Ovary (tissue), 9 donors: Measurements from ENCODE around the gene PRKD1. TPM values are rescaled to one million over a fixed set of nuclear protein-coding genes. Genes with fewer than 3 reads are reported as not detected.

Experiments
- DNase-seq, 5 donors: peaks; one replicate each; pipeline ENCODE4 v3.0.0-alpha.2; 2019 to 2020
- H3K27ac ChIP-seq, 2 donors: fragments of 200-600 bp; one replicate each; pipeline versions ENCODE4 v1.5.1 to v1.8.0; 2019 to 2022
- H3K27me3 ChIP-seq: fragments of 200-600 bp; one replicate; pipeline ENCODE4 v1.8.0; 2022
- H3K36me3 ChIP-seq: fragments of 200-600 bp; sonication (generic); one replicate; pipeline ENCODE4 v1.5.1; 2019
- H3K4me1 ChIP-seq: one replicate; pipeline ENCODE4 v1.8.1; 2013; ENCODE audit warnings: mild to moderate bottlenecking, moderate library complexity; ENCODE audit not compliant: insufficient read depth
- H3K4me3 ChIP-seq: fragments of 200-600 bp; sonication (generic); one replicate; pipeline ENCODE4 v1.5.1; 2017
- H3K9me3 ChIP-seq, 2 donors: fragments of 200-600 bp in 1 of 2; sonication (generic) in 1 of 2; one replicate each; pipeline versions ENCODE4 v1.5.1 to v1.8.1; 2013 to 2019; ENCODE audit warnings: mild to moderate bottlenecking in 1 of 2, moderate library complexity in 1 of 2
- EP300 ChIP-seq: sonication (generic); formaldehyde crosslinking; IDR thresholded peaks from one replicate; pipeline ENCODE4 v1.6.1; 2017; ENCODE audit warnings: antibody characterized with exemption
- POLR2A ChIP-seq: fragments of 450-650 bp; IDR thresholded peaks from one replicate; pipeline ENCODE4 v1.6.1; 2017; ENCODE audit warnings: antibody characterized with exemption, mild to moderate bottlenecking, moderate library complexity
- WGBS, 3 donors: extraction: QIAGEN DNeasy Blood & Tissue Kit in 1 of 3; methylation state at CpG; one replicate each; pipeline versions ENCODE4 v1.1.5 to v1.1.7; 2013 to 2017; 5-methylcytosine and 5-hydroxymethylcytosine counted together
- intact Hi-C, 4 donors: fragments of 100-400 bp; cut with DNase I; formaldehyde crosslinking; loops; one replicate each; pipeline versions ENCODE4 v1.11.0 to v1.15.1; 2022 to 2023
- polyA plus RNA-seq, 2 donors: library from polyadenylated mRNA; stranded (reverse); fragments of 200-250 nt in 1 of 2; fragments of 350-450 nt in 1 of 2; fragmentation: Illumina TruSeq in 1 of 2; extraction: RNeasy Lipid Tissue Mini Kit (QIAGEN cat#74804) in 1 of 2; gene quantifications; one replicate each; pipeline ENCODE4 v1.2.3, GENCODE V29; 2013 to 2014
- total RNA-seq, 7 donors: library from RNA; depleted of rRNA in 2 of 7; stranded (reverse); fragments of >200 nt in 2 of 7; fragmentation: NEBNext Ultra II Directional in 3 of 7; extraction: Animal tissue kit (Norgen Biotek cat#: 25700) in 3 of 7; gene quantifications; one replicate each; pipeline versions ENCODE4 v1.1.0 to v1.2.4, GENCODE V29; 2016 to 2023
- TF ChIP-seq, protein P1 (sequence below), 3 donors: fragments of 450-650 bp in 2 of 3; fragments of 200-600 bp in 1 of 3; IDR thresholded peaks; one replicate each; pipeline versions ENCODE4 v1.5.1 to v1.8.0; 2016 to 2022; ENCODE audit warnings: antibody characterized with exemption in 3 of 3, mild to moderate bottlenecking in 1 of 3
- donor health status: DM: no; HTN: no; CAD: no; lungs with moderate emphysema.
- donor health status: DM: no; HTN: no; CAD: no.
- donor health status: Bipolar disorder and iron deficiency.
- donor health status: DM: yes; HTN: yes; CAD: no.
- donor health status: DM: no; HTN: no; CAD: no.
- donor health status: DM: yes; HTN: yes; CAD: no.

Gene PRKD1
- total and polyA plus RNA-seq, 9 donors, result 7.7 to 39.9 (median 21.6) TPM

DNA sequence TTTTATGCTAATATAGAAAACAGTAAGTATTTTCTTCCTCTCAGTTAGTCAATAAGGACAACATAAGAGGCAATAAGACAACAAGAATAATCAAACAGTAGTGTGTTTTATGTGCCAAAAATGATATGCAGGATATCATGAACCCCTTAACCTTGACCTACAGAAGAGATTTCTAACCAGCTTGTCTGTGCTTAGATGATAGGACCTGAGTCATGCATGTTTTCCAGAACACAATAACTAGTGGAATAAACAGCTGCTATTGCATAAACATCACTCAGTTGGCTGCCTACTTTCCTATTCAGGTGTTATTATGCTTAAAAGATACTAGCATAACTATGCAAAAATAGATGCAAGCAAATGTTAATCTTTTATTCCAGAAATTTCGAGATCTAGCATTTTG lies 282.5 kb downstream of the PRKD1 start:
- no peaks in the 10 kb centered on the region for H3K27me3 ChIP-seq
- H3K9me3 ChIP-seq, result peaks cover 0 to 4% of the 10 kb centered on the region in 2 donors
- peaks cover 4% of the 10 kb centered on the region for H3K4me1 ChIP-seq
- no peak overlapping the region for H3K27ac ChIP-seq
- intact Hi-C loops, result no loop called here
- H3K4me3 ChIP-seq, result no peak overlapping the region
- no peak for DNase-seq
- 39 to 49% (median 44%) methylated on average over 1 of the region's 1 CpG for WGBS, 3 donors
- H3K36me3 ChIP-seq, result no peaks in the 10 kb centered on the region
- no peak for TF ChIP-seq POLR2A
- TF ChIP-seq, protein P1, sequence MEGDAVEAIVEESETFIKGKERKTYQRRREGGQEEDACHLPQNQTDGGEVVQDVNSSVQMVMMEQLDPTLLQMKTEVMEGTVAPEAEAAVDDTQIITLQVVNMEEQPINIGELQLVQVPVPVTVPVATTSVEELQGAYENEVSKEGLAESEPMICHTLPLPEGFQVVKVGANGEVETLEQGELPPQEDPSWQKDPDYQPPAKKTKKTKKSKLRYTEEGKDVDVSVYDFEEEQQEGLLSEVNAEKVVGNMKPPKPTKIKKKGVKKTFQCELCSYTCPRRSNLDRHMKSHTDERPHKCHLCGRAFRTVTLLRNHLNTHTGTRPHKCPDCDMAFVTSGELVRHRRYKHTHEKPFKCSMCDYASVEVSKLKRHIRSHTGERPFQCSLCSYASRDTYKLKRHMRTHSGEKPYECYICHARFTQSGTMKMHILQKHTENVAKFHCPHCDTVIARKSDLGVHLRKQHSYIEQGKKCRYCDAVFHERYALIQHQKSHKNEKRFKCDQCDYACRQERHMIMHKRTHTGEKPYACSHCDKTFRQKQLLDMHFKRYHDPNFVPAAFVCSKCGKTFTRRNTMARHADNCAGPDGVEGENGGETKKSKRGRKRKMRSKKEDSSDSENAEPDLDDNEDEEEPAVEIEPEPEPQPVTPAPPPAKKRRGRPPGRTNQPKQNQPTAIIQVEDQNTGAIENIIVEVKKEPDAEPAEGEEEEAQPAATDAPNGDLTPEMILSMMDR (IDR thresholded peaks at IDR 0.05), result no peak
- no peak for TF ChIP-seq EP300

DNA sequence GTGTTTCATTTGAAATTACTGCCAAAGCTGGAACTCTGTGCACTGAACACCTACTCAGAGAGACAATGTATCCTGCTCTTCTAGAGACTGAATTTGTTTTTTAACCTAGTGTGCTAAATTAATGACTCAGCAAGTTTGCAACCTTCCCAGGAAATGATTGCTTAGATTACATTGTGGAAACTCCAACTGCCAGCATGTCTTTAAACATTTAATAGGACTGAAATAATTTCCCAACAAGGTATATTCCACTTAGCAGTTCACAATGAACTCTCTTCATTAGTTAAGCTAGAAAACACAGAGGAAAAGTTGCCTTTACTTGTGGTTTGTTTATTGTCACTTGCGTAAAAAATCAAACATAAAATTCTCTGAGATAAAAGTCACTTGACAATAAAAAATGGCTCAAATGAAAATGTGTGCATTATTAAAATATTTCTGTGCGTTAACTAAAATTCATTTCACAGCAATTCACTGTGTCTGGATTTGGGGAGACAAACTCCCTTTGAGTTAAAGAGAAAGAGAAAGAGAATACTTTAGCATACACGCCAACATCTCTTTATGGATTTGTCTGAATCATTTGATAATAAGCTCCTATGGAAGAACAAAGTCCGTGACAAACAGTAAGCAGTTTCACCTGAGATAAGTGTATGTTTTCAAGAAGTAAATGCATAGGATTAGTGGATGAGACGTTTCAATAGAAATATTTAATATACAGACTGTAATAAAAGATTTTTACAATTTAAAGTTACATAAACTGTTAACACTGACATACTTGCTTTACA lies 284.0 kb downstream of the PRKD1 start:
- intact Hi-C loops, result no loop called here
- DNase-seq, result no peak
- 50 to 63% (median 58%) methylated on average over 5 of the region's 5 CpGs for WGBS, 3 donors
- TF ChIP-seq, protein P1 (IDR thresholded peaks at IDR 0.05), result no peak
- TF ChIP-seq POLR2A, result no peak
- TF ChIP-seq EP300, result no peak
- Histone ChIP-seq H3K27me3 (no peaks in the 10 kb centered on the region), H3K4me1 (no peaks in the 10 kb centered on the region), H3K27ac (no peak overlapping the region), H3K36me3 (no peaks in the 10 kb centered on the region), H3K9me3 (peaks cover 0 to 4% of the 10 kb centered on the region in 2 donors), H3K4me3 (no peak overlapping the region)

DNA sequence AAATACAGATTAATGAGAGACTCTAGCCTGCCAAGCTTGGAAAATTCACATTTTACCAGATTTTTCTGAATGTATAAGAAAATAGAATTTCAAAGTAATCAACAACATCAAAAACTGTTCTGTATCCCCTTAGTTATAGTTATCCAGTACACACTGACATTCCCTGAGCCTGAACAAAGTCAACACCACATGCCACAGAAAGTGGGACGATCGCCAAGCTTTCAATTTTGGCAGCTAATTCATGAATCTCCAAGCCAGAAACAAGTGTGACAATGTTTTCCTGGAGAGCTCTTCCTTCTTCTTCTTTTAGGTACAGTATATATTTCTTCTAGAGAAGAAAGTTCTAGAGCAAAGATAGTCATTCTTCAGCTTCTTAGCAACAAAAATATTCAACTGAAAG lies 290.2 kb downstream of the PRKD1 start:
- peak in 4 of 5 donors; percentile 33 to 70 (median 59) for DNase-seq
- Histone ChIP-seq H3K36me3 (no peaks in the 10 kb centered on the region), H3K4me1 (no peaks in the 10 kb centered on the region), H3K4me3 (no peak overlapping the region), H3K27ac (no peak overlapping the region), H3K27me3 (no peaks in the 10 kb centered on the region), H3K9me3 (no peaks in the 10 kb centered on the region)
- 31 to 47% (median 41%) methylated on average over 2 of the region's 2 CpGs for WGBS, 3 donors
- TF ChIP-seq, protein P1 (IDR thresholded peaks at IDR 0.05), result no peak
- TF ChIP-seq POLR2A, result no peak
- no peak for TF ChIP-seq EP300
- intact Hi-C loops, result no loop called here

DNA sequence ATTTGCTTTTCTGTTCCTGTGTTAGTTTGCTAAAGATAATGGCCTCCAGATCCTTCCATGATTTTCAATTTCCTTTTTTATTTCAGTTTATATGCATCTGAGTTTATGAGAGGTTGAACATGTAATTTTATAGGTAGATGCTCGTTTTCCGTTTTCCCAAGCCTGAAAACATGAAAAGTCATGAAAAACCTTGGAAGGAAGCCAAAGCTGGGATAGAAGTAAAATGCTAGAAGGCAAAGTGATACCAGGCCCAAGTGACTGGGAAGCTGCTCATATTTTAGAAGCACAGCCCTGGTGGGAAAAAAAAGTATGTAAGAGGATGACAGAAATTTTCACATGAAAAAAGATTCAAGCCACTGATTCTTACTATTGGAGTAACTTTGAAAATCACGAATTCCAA lies 290.8 kb downstream of the PRKD1 start:
- WGBS, 3 donors, result 87 to 90% (median 89%) methylated on average over 3 of the region's 3 CpGs
- no peaks in the 10 kb centered on the region for H3K9me3 ChIP-seq
- no peaks in the 10 kb centered on the region for H3K36me3 ChIP-seq
- no peaks in the 10 kb centered on the region for H3K27me3 ChIP-seq
- no peaks in the 10 kb centered on the region for H3K4me1 ChIP-seq
- DNase-seq, result no peak
- no peak for TF ChIP-seq EP300
- TF ChIP-seq POLR2A, result no peak
- TF ChIP-seq, protein P1 (IDR thresholded peaks at IDR 0.05), result no peak
- intact Hi-C loops, result no loop called here
- H3K27ac ChIP-seq, result no peak overlapping the region
- H3K4me3 ChIP-seq, result no peak overlapping the region
